ENCODE measurements around the gene NOL4L.

GRCh38 chr20:32456869-32457478 lies 128.2 kb downstream of the NOL4L start:
- TF ChIP-seq CTCF (conservative IDR thresholded peaks at IDR 0.05): no peak
- no peak for TF ChIP-seq EZH2 (IDR thresholded peaks at IDR 0.05; ENCODE audit: low read depth)
